ENCODE measurements around the gene TEKT5.
"Not testable (repeated sequence)": the region's sequence is repeated elsewhere in the genome, so short reads cannot be mapped to it uniquely, and the experiment has no call there.

Gene TEKT5

GRCh38 chr16:10629592-10629963, 65.2 kb downstream of the TEKT5 start:
- no peak for DNase-seq

GRCh38 chr16:10625595-10626357, 69.0 kb downstream of the TEKT5 start:
- DNase-seq = no peak

GRCh38 chr16:10624527-10624926, 70.2 kb downstream of the TEKT5 start:
- DNase-seq = no peak

GRCh38 chr16:10623059-10623458, 71.7 kb downstream of the TEKT5 start:
- DNase-seq = no peak

GRCh38 chr16:10622036-10622921, 72.5 kb downstream of the TEKT5 start:
- DNase-seq = peak; percentile 95

- DNase-seq = not testable (repeated sequence)
Observed at GRCh38 chr16:10621216-10621949, 73.3 kb downstream of the TEKT5 start.

- no peak for DNase-seq
Observed at GRCh38 chr16:10620120-10620519, 74.6 kb downstream of the TEKT5 start.

GRCh38 chr16:10619271-10619849, 75.4 kb downstream of the TEKT5 start:
- peak; percentile 79 for DNase-seq

GRCh38 chr16:10618710-10619209, 76.0 kb downstream of the TEKT5 start:
- no peak for DNase-seq

- DNase-seq = no peak
Observed at GRCh38 chr16:10617662-10618420, 76.9 kb downstream of the TEKT5 start.

- DNase-seq = no peak
Observed at GRCh38 chr16:10616756-10617640, 77.7 kb downstream of the TEKT5 start.

GRCh38 chr16:10616419-10616755, 78.3 kb downstream of the TEKT5 start:
- DNase-seq = no peak

- DNase-seq = no peak
Observed at GRCh38 chr16:10614685-10615084, 80.0 kb downstream of the TEKT5 start.

- no peak for DNase-seq
Observed at GRCh38 chr16:10613785-10614485, 80.8 kb downstream of the TEKT5 start.

- DNase-seq = peak; percentile 33
Observed at GRCh38 chr16:10612649-10613179, 82.0 kb downstream of the TEKT5 start.

GRCh38 chr16:10611825-10612342, 82.8 kb downstream of the TEKT5 start:
- peak; percentile 80 for DNase-seq

GRCh38 chr16:10610499-10611184, 84.1 kb downstream of the TEKT5 start:
- DNase-seq = peak; percentile 35

- DNase-seq = no peak
Observed at GRCh38 chr16:10609402-10609774, 85.3 kb downstream of the TEKT5 start.

GRCh38 chr16:10608687-10609401, 85.9 kb downstream of the TEKT5 start:
- no peak for DNase-seq
